HG02623 (cell line): ENCODE data around the gene KIAA0513.

Experiments used
- ATAC-seq: cut with Tn5 transposase; IDR thresholded peaks from one replicate; pipeline ENCODE4 v1.9.1; 2021; ENCODE audit warnings: moderate library complexity; ENCODE audit not compliant: unreplicated experiment

Gene KIAA0513, protein sequence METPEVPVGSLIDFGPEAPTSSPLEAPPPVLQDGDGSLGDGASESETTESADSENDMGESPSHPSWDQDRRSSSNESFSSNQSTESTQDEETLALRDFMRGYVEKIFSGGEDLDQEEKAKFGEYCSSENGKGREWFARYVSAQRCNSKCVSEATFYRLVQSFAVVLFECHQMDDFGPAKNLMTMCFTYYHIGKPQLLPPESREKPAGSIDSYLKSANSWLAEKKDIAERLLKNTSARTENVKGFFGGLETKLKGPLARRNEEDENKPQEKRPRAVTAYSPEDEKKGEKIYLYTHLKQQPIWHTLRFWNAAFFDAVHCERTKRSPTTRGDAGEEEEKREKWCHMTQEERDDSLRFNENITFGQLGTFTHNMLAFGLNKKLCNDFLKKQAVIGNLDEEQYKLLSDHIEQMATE

DNA sequence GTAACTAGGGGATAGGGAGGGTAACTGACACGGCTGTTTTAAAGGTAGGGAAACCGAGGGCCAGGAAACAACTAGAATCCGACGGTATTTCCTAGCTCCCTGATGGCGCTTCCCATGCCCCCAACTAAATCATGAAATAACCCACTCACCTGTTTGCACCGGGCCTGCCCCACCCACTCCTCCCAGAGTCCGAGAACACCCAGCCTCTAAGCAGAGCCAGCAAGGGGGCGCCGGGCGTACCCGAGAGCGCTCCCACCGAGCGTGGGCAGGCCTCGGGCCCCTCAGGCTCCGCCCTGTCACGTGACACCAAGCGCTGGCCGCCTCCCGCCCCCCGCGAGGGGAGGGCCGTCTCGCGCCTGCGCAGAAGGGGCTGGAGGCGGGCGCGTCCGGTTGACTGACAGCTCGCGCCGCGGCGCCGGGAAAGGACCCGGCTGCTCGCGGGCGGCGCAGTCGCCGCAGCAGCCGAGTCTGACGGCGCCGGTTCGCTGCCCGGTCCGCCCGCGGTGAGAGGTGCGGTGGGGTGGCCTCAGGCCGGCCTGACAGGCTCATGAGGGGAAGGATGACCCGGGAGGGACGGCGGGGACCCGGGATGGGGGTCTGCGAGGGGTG lies at the start of gene KIAA0513:
Gene KIAA0513, plus strand, starts transcription at position 447 of the 609 bp plus-strand sequence. CDS start 39,277 bp downstream, outside the sequence.
- peak; percentile 84 for ATAC-seq

DNA sequence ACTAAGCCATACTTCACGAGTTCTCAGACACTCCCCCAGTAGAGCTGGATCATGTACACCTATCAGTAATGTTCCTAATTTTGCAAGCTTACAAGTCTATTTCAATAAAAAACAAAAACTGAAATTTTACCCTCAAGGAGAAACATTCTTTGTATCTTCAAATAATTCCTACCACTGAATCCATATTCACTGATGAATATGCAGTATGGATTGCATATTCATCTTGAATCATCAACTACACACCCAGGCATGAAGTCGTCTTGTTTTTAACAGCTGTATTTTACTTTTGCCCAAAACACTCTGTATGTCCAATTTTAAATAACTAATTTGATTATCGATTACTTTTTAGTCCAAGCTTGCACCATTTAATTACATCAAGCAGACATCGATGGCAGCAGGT lies 48.1 kb upstream of the KIAA0513 start:
- ATAC-seq, result no peak

DNA sequence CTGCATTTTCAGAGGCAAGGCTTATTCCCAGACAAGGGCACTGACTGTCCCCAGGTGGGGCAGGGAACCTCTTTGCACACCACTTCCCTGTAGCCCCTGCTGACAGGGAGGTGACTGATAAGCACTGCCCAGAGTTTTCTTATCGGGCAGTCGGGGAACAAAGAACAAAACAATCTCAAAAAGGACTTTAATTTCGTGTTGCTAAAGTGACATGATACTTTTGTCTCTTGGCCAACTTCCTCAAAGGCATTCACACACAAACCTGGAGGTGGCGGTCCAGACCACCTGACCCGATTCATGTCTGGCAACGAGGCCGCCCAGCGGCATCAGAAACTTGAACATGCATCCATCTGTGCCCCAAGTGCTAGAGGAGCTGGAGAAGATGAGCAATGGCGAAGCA lies 45.2 kb upstream of the KIAA0513 start:
- ATAC-seq, result no peak

DNA sequence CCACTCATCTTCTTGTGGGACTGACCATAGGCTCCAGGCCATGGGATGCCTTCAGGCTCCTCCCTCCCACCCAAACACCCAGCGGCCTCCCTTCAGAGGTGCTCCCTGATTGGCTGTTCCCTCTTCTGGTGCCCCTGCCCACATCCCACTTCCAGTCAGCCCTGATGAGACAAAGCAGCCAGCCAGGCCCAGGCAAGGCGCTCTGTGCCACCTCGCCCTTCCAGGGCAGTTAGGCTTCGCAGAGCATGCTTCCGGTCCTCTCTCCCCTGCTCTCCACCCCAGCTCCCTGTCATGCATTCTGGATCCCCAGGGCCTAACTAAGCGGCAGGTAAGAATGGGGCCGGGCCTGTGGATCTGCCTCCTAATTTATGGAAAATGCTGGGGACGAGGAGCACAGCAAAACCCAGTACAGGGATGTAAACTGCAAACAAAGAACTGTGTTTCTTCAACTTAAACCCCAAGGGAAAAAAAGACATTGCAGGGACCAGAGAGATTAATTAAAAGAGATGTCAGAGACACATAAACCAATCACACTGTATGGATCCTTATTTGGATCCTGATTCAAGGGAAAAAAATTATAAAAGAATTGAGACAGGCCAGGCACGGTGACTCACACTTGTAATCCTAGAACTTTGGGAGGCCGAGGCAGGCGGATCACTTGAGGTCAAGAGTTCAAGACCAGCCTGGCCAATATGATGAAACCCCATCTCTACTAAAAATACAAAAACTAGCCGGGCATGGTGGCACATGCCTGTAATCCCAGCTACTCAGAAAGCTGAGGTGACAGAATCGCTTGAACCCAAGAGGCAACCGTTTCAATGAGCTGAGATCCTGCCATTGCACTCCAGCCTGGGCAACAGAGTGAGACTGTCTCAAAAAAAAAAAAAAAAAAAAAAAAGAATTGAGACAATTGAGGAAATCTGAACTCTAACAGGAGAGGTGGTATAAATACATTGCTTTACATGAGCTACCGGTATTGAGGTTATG lies 42.2 kb upstream of the KIAA0513 start:
- no peak for ATAC-seq

DNA sequence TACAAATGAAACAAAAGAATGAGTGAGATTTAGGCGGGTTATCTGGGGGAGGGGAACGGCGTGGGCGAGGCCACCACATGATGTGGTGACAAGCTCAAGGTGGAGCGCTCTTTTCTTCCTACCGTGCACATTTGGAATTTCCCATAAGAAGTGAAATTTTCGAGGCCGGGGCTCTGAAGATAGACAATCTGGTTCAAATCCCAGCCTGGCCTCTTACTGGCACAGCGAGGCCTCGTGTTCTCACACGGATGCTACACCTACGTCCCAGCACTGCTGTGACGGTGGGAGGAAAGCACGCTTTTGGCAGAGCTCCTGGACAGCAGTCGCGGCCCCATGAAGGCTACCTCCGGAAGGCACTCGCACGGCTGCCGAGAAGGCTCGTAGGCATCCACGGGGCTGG lies 41.5 kb upstream of the KIAA0513 start:
- no peak for ATAC-seq

DNA sequence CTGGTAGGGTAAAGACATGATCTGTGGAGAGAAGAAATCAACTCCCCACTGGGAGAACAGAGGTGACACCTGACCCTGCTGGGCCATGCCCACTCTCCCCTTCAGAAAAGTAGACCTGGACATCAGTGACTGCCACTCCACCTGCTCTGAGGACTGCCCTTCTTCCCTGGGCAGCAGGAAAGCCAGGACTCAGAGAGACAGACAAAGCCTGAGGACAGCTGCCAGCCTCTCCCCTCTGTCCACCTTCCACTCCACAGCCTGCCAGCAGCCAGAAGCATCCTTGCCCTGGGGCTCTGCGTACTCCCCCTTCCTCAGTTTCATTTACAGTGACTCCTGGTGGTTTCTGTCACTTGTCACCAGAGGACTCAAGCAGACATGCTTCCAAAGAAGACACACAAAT lies 40.7 kb upstream of the KIAA0513 start:
- no peak for ATAC-seq

DNA sequence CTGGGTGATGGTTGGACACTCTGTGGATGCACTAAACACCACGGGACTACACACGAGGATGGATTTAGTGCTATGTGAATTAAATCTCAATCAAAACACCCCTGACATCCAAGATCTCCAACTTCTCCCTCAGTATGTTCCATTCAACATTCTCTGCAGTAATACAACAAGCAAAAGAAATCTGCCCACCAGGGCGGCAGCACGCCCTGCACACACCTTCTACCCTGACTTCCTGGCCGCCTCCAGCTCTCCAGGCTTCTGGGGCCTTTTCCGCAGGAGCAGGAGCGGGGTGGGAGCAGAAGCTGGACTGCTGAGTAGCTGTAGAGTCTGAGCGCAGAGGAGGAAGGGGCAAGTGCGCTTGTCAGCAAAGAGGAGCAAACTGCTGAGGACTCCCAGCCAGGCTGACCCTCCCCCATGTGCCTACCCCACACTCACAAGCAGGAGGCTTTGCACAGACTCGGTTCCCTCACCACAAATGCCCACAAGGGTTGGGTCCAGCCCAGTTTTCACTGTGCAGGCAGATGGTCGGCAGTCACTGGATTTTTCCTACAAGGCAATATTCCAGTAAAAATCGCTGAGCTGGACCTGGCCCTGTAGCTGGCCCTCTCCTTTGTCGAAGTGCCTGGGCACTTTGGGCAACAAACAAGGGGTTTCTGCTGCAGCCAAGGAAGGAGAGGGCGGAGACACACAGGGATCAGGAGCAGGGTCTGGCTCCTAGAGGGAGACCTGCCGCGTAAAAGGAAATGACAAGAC lies 39.1 kb upstream of the KIAA0513 start:
- ATAC-seq, result no peak

DNA sequence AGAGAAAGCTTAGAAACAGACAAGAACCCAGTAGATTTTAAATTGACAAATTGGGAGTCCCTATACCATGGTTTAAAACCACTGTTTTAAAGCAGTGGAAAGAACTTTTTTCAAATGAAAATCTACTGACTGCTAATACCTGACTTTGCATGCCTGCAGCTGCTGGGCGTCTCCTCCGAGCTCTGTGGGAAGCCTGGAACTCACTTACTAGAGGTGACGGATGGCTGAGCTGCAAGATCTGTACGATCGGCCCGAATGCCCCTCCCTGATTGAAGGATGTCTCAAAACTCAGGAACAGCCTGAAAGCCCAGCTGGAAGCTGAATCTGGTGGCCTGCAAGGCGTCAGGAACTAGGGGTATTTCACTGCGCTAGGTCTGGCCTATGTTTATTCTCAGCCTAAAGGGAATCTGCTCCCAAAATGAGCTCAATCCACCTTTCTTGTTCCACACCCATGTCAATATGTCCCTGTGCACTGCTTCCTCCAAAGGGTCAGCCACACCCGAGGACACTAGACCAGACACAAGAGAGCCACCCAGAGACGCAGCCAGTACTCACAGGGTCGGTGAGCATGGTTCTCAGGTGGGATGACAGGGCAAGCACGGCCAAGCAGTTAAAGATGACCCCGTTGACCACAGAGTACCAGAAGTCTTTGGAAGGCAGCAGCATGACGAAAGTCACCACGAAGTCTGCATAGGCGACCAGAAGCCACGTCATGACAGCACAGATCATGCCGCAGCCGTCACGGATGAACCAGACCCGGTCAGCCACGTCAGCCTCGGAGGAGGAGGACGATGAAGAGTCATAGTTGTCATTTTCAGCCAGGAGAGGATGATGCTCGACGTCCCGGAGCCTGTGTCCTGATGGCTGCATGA lies 37.6 kb upstream of the KIAA0513 start:
- ATAC-seq, result no peak

DNA sequence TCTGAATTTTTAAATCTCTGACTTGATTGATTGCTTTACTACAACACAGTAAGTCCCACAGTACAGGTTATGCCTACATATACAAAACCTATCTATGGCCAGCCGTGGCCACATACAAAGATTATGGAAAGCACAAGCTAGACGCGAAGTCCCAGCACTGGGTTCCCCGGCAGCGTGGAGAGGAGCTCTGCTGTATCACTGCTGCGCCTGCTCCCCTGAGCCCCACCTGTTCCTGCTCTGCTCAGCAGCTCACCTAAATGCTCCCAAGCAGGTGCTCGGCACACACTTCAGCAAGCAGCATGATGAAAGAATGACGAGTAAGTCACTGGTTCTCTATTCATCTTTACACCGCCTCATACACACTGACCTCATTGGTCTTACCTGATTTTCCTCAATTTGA lies 36.8 kb upstream of the KIAA0513 start:
- no peak for ATAC-seq

DNA sequence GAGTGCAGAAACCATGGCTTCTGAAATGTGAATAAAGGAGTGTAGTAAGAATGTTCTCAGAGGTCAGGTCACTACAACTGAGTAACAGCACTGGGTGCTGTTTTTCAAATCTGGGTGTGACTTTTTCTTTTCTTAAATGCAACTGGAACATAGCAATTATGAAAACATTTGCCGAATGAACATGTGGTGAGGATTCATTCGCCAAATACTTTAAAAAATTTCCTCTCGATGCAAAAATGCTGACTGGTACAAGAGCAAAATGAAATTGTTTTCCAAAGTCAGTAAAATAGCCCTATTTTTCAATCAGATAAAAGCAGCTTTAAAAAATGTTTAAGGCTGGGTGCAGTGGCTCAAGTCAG lies 34.9 kb upstream of the KIAA0513 start:
- ATAC-seq, result no peak

DNA sequence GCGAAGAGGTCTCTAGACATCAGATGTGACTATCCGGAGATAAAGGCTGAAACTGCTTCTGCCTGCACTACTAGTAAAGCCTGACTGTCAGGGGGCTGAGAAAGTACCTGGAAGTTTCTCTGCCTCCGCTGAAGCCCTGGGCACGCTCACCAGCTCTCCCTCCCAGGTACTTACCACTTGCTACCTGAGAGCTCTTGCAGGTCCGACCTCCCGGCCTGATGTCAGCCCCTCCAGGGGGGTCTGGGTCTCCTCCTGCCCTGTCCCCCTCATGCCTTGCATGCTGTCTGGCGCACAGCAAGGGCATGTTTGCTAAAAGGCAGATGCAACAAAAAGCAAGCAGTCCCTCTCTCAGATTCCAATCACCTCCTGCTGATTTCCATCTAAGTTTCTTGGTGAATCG lies 33.7 kb upstream of the KIAA0513 start:
- no peak for ATAC-seq

DNA sequence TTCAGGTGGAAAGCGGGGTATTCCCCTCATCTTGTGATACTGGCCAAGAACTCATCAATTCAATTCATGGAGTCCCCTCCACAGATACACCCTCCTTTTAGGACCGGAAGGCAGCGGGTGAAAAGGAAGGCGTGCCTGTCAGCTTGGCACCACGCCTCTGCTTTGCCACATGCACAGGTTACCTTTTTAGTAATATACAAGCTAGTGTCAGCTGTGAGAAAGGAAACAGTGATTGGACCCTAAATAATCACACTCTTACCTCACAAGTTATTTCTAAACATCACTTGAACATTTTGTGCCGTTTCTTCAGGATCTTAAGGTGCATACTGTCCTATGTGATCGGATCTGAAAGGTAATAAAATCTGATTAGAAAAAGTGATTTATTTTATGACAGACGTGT lies 31.9 kb upstream of the KIAA0513 start:
- ATAC-seq, result no peak

DNA sequence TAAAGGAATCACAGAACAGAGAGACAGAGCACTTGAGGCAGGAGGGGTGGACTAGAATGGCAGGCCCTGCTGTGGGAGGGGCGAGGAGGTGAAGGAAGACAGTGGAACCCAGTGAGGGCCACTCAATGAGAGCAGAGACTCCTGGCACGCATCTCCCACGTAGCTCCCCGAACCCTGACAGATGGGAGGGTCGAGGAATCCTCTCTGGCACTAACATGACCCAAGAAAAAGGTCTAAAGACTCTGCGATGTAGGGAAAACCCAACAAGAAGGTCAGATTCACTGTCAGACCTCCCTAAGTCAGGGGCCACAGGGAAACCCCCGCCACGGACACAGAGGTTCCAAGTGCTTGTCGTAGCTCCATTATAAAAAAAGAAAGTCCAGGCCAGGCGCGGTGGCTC lies 31.2 kb upstream of the KIAA0513 start:
- ATAC-seq, result no peak

DNA sequence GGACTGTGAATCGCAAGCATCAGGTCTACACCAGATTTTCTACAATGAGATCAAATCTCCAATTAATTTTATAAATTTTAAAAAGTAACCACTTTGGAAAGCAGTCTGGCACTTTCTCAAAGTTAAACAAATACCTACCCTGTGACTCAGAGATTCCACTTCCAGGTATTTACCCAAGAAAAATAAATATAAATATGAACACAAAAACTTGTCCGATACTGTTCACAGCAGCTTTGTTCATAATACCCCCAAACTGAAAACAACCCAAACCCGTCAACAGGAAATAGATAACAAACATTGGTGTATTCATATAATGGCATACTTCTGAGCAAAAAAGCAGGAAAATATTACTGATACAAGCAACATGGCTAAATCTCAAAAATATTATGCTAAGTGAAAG lies 28.4 kb upstream of the KIAA0513 start:
- no peak for ATAC-seq

DNA sequence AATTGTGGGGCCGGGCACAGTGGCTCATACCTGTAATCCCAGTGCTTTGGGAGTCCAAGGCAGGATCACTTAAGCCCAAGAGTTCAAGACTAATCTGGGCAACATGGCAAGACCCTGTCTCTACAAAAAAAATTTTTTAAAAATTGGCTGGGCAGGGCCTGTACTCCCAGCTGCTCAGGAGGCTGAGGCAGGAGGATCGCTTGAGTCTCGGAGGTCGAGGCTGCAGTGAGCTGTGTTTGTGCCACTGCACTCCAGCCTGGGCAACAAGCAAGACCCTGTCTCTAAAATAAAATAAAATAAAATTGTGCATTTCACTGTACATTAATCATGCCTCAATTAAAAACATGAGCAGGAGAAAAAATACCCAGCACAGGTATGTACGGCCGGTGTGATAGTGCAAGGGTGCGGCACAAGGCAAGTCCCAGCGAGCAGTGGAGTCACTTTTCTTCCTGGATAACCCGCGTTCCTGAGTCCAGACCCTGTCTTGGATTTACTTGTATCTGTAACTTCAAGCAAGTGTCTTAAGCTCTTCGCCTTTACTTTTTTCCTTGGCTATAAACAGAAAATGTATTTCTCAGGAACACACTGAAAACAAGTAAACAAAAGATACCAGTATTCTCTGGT lies 27.6 kb upstream of the KIAA0513 start:
- ATAC-seq, result no peak

DNA sequence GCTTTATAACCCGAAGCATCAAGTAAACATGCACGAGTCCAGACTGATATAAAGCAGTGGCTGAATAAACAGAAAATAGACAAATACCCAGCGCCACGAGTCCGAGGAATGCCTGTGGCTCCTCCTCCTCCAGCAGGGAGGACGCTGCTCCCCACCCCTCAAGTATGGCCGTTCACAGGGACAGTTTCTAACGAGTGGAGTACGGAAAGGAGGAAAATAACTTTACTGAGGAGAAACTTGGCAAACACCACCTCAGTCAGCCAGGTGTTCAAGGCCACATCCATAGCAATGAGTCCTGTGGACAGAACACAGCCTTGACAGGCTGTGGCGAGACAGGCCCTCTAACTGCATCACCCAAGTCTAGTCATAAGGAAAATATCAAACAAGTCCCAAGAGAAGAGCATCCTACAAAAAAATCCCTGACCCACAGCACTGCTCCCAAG lies 25.5 kb upstream of the KIAA0513 start:
- no peak for ATAC-seq

DNA sequence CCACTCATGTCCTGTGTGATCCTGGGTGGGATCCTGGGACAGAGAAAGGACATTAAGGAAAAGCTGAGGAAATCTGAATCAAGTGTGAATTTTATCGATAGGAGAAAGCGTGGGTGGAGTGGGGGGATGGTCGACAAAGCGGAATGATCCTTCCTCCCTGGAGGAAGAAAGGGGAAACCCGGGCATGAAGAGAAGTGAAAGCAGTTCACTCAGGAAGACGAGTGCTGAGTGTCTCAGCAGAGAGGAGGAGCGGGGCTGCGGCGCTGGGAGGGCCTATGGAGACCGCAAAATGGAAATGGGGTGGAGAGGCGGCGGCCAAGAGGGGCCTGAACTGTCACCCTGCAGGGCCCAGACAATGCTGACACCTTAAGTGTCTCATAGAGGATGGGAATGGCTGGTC lies 25.0 kb upstream of the KIAA0513 start:
- ATAC-seq, result no peak

DNA sequence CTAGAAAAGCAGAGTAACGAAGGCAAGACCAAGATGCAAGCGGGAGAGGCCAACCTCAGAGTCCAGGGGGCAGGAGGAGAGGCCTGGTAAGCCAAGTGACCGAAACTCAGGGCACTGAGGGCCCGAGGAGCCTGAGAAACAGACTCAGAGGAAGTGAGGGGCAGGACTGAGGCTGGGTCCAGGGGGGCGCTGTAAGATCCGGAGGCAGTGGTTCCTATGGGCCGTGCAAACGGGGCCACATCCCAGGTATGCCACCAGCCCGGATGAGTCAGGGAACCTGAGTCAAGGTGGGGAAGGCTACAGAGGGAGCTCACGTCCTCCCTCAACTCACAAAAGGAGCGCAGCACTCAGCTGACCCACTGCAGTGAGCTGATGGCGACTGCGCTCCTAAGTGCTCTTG lies 24.5 kb upstream of the KIAA0513 start:
- no peak for ATAC-seq
